ENCODE results near the gene MS4A8.
"Not testable (repeated sequence)": the region's sequence is repeated elsewhere in the genome, so short reads cannot be mapped to it uniquely, and the experiment has no call there.

Gene MS4A8

GRCh38 chr11:60725592-60725991, 26.2 kb downstream of the MS4A8 start:
- DNase-seq, result no peak

GRCh38 chr11:60731586-60731985, 32.2 kb downstream of the MS4A8 start:
- no peak for DNase-seq

- DNase-seq, result no peak
Measured at GRCh38 chr11:60734279-60734678, 34.9 kb downstream of the MS4A8 start.

- no peak for DNase-seq
Measured at GRCh38 chr11:60739114-60739513, 39.7 kb downstream of the MS4A8 start.

- DNase-seq, result no peak
Measured at GRCh38 chr11:60740573-60740972, 41.2 kb downstream of the MS4A8 start.

GRCh38 chr11:60741421-60741820, 42.0 kb downstream of the MS4A8 start:
- DNase-seq, result no peak

GRCh38 chr11:60743058-60743457, 43.6 kb downstream of the MS4A8 start:
- DNase-seq, result no peak

GRCh38 chr11:60744114-60744513, 44.7 kb downstream of the MS4A8 start:
- no peak for DNase-seq

GRCh38 chr11:60747359-60747873, 48.0 kb downstream of the MS4A8 start:
- no peak for DNase-seq

- DNase-seq, result no peak
Measured at GRCh38 chr11:60748225-60748624, 48.8 kb downstream of the MS4A8 start.

GRCh38 chr11:60748821-60749220, 49.4 kb downstream of the MS4A8 start:
- DNase-seq, result no peak

- no peak for DNase-seq
Measured at GRCh38 chr11:60750911-60751310, 51.5 kb downstream of the MS4A8 start.

- DNase-seq, result peak; percentile 11
Measured at GRCh38 chr11:60753309-60753708, 53.9 kb downstream of the MS4A8 start.

- DNase-seq, result no peak
Measured at GRCh38 chr11:60754887-60755286, 55.5 kb downstream of the MS4A8 start.

- no peak for DNase-seq
Measured at GRCh38 chr11:60756307-60757032, 57.1 kb downstream of the MS4A8 start, which contains the start of gene MS4A15. TSS of gene MS4A15 (plus strand) at chr11:60756867. CDS start at chr11:60763734, 6,867 bp downstream.

GRCh38 chr11:60757231-60757800, 57.9 kb downstream of the MS4A8 start:
- no peak for DNase-seq

- not testable (repeated sequence) for DNase-seq
Measured at GRCh38 chr11:60758671-60759070, 59.3 kb downstream of the MS4A8 start.

- DNase-seq, result not testable (repeated sequence)
Measured at GRCh38 chr11:60759438-60760225, 60.2 kb downstream of the MS4A8 start.

GRCh38 chr11:60761436-60762190, 62.2 kb downstream of the MS4A8 start:
- DNase-seq, result no peak

- no peak for DNase-seq
Measured at GRCh38 chr11:60762851-60763691, 63.7 kb downstream of the MS4A8 start.

- DNase-seq, result no peak
Measured at GRCh38 chr11:60763692-60764369, 64.4 kb downstream of the MS4A8 start.

Data from NCI-H2171 (cell line).